Activated CD4-positive, alpha-beta memory T cell treated with anti-CD3 and anti-CD28 coated beads for 36 hours (primary cell): ENCODE data around the gene DRGX. TPM values are rescaled to one million over a fixed set of nuclear protein-coding genes. Genes with fewer than 3 reads are reported as not detected.

Source experiments
- CTCF ChIA-PET: fragments of 350-600 bp; sonication (Branson Sonifier 250); formaldehyde crosslinking; loops from one replicate; lab custom pipeline; 2021; ENCODE audit warnings: antibody characterized with exemption, inconsistent platforms; lab: Charles Lee
- POLR2A ChIA-PET: fragments of 350-600 bp; sonication (Branson Sonifier 250); formaldehyde crosslinking; loops from one replicate; lab custom pipeline; 2021; ENCODE audit warnings: antibody characterized with exemption; lab: Charles Lee
- DNase-seq: peaks from one replicate; pipeline ENCODE4 v3.0.0-alpha.2; 2020
- H3K27ac Mint-ChIP-seq: one replicate; pipeline ENCODE4 v1.8.0; 2021; ENCODE audit warnings: mixed read lengths
- H3K27me3 Mint-ChIP-seq: one replicate; pipeline ENCODE4 v1.8.0; 2021; ENCODE audit warnings: mixed read lengths
- H3K36me3 Mint-ChIP-seq: one replicate; pipeline ENCODE4 v1.8.0; 2021; ENCODE audit warnings: mixed read lengths
- H3K4me1 Mint-ChIP-seq: one replicate; pipeline ENCODE4 v1.8.0; 2021; ENCODE audit warnings: low read depth, mixed read lengths
- H3K4me3 Mint-ChIP-seq: one replicate; pipeline ENCODE4 v1.8.0; 2021; ENCODE audit warnings: mild to moderate bottlenecking, mixed read lengths
- H3K9me3 Mint-ChIP-seq: one replicate; pipeline ENCODE4 v1.8.0; 2021; ENCODE audit warnings: mixed read lengths
- intact Hi-C: fragments of 100-400 bp; cut with micrococcal nuclease; formaldehyde crosslinking; loops from one replicate; pipeline ENCODE4 v1.15.1; 2023
- total RNA-seq, 2 experiments: library from RNA; stranded (reverse); gene quantifications; one replicate each; pipeline ENCODE4 v1.2.3, GENCODE V29; 2021

Gene DRGX
- not detected for total RNA-seq

DNA sequence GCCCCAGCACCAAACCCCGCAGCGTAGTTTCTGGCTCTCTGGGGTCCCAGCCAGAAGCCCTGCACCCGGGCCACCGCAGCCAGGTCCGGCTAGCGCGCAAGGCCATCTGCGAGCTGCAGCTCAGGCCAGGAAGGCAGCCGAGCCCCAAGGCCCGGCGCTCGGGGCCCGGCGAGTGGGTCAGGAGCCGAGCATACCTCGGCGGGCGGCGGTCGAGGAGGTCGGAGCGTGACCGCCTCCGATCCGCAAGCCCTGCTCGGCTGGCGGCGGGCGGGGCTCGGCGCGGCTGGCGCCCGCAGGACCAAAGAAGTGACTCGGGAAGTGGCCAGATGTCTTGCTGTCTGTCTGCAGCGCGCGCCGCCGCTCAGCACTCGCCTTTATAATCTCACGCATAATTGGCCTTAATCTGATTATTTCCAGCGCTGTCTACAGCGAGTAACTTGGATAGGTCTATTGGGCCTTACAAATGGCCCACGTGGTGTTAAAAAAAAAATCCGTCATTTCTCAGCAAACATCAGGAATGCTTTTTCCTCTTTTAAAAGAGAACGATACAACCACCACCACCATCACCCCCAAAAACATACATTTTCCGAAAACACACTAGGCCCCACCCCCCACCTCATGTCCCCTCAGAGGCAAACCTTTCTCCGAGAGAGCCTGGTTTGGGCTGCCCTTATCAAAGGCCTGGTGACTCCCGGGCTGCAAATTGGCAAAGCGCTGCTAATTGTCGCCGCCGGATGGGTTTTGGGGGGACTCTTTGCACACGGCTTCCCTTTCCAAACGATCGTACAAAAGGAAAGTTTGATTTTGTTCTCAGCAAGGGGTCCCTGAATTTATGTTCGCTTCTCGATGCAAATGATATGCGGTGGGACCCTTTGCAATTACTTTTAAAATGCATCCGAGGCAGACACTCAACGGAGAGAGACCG lies at the start of gene DRGX:
Gene DRGX, minus strand, starts transcription at position 349 of the 925 bp plus-strand sequence. CDS start 649 bp downstream, outside the sequence.
- Mint-ChIP-seq H3K4me3 (no peak within 1 kb of the TSS), H3K36me3 (no peaks in the 10 kb centered on the region), H3K27ac (no peak within 1 kb of the TSS), H3K4me1 (peaks cover 12% of the 10 kb centered on the region), H3K27me3 (peaks cover 66% of the 10 kb centered on the region), H3K9me3 (no peaks in the 10 kb centered on the region)
- ChIA-PET CTCF (no interaction called here), POLR2A (no interaction called here)
- intact Hi-C loops = loop anchor here (5.0 kb wide), 1 partner anchor 211 kb away; no protein-coding TSS in a partner anchor
- no peak for DNase-seq

DNA sequence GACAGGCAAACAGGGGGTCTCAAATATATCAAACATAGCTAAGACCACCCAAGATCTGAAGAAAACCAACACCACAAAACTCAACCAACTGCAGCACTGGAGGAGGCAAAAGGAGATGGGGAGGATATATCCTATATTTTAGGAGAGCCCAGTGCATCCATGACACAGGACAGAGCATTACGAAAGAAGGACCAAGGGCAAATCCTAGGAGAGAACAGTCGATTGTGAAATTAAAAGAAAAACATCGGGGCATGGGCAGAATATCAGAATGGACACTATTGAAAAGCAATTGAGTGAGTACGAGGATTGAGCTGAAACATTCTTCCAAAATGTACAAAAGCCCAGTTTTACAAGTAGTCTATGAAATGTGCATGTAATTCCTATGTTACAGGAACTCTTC lies 48.5 kb upstream of the DRGX start:
- H3K27me3 Mint-ChIP-seq = no peaks in the 10 kb centered on the region
- H3K4me1 Mint-ChIP-seq = peaks cover 6% of the 10 kb centered on the region
- POLR2A ChIA-PET = no interaction called here
- intact Hi-C loops = no loop called here
- peaks cover 12% of the 10 kb centered on the region for H3K9me3 Mint-ChIP-seq
- CTCF ChIA-PET = interaction anchor here (0.6 kb wide), 1 partner anchor 267 kb away, joined by 3 read pairs; no protein-coding TSS in a partner anchor
- H3K4me3 Mint-ChIP-seq = no peak overlapping the region
- H3K27ac Mint-ChIP-seq = no peak overlapping the region
- no peak for DNase-seq
- H3K36me3 Mint-ChIP-seq = peaks cover 4% of the 10 kb centered on the region

DNA sequence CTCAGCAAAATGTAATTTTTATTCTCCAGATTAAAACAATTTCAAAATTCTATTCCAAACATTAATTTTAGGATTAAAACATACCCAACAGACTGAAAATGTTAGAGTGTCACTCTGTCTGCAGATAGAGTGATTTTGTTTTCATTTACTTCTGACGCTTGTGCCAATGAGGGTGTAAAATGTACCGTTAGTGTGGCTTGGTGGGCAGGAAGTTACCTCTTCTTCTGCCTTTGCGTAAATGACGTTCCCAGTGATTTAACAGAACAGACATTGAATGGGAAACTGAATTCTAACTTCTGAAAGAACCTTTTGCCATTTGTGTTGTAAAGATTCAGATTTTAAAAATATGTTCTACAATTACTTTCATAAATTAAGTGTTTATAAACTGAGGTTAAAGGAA lies 47.0 kb upstream of the DRGX start:
- Mint-ChIP-seq H3K27ac (no peak overlapping the region), H3K27me3 (no peaks in the 10 kb centered on the region), H3K9me3 (no peaks in the 10 kb centered on the region), H3K4me1 (peaks cover 6% of the 10 kb centered on the region), H3K36me3 (no peaks in the 10 kb centered on the region), H3K4me3 (no peak overlapping the region)
- no peak for DNase-seq
- ChIA-PET CTCF (no interaction called here), POLR2A (no interaction called here)
- intact Hi-C loops = no loop called here

DNA sequence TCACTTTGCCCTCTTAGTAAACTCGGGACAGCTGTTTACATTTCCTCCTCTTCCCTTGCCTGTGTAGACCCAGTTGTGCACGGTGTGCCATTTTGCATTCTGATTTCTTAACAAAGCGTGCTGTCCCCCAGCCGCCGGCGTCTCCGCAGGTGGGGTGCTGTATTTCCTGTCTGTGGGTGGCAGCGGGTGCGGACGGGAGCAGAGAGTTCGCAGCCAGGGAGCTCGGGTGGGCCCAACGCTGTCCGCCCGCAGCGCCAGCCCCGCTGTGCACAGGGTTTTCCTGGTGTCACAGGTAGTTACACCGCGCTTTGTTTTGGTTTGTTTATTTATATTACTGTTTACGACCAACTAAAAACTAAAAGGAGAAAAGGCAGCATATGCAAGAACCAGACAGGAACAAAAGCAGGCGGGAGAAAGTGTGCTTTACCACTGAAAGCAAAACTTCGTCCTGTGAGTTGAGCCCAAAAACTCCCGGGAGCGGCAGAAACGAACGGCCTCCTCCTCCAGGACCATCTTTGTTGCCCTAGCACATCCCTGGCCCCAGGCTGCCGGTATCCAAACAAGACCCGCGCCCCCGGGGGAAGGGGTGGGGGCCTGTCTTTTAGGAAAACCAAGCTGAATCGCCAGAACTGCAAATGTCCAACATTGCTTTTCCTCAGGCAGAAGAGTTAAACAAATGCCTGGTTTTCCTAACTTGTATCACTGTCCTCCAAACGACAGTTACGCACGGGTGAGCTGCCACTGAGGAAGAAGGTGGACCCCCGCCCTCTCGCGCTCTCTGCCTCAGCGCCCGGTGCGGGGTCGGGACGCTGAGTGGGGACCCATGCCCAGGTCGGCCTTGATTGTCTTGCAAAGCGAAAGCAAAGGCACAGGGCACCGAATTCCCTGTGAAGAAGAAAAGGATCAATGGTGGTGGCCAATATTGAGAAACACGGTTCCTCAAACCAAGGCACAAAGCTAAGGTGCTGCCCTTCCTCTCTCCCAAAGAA lies 45.9 kb upstream of the DRGX start:
- no peak overlapping the region for H3K4me3 Mint-ChIP-seq
- peaks cover 6% of the 10 kb centered on the region for H3K4me1 Mint-ChIP-seq
- H3K27ac Mint-ChIP-seq = no peak overlapping the region
- ChIA-PET CTCF (no interaction called here), POLR2A (no interaction called here)
- no peaks in the 10 kb centered on the region for H3K9me3 Mint-ChIP-seq
- H3K36me3 Mint-ChIP-seq = no peaks in the 10 kb centered on the region
- DNase-seq = no peak
- intact Hi-C loops = no loop called here
- no peaks in the 10 kb centered on the region for H3K27me3 Mint-ChIP-seq

DNA sequence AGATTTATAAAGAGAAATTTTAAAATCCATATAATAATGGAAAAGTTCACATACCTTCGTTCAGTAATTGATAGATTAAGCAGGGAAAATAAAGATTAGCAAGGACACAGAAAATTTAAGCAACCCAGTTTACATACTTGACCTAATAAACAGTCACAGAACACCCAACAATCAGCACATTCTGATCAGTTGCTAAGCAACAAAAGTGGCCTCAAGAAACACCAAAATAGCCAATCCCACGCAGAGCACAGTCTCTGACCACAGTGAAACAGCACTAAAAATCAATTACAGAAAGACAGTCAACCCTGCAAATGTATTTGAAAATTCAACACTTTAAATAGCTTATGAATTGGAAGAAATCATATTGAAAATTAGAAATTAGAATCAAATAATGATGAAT lies 39.3 kb upstream of the DRGX start:
- ChIA-PET POLR2A (no interaction called here), CTCF (interaction anchor here (0.7 kb wide), 1 partner anchor 28 kb away, joined by 3 read pairs; no protein-coding TSS in a partner anchor)
- Mint-ChIP-seq H3K36me3 (no peaks in the 10 kb centered on the region), H3K4me3 (no peak overlapping the region), H3K4me1 (no peaks in the 10 kb centered on the region), H3K27me3 (no peaks in the 10 kb centered on the region), H3K9me3 (peaks cover 3% of the 10 kb centered on the region), H3K27ac (no peak overlapping the region)
- DNase-seq = no peak
- intact Hi-C loops = no loop called here

DNA sequence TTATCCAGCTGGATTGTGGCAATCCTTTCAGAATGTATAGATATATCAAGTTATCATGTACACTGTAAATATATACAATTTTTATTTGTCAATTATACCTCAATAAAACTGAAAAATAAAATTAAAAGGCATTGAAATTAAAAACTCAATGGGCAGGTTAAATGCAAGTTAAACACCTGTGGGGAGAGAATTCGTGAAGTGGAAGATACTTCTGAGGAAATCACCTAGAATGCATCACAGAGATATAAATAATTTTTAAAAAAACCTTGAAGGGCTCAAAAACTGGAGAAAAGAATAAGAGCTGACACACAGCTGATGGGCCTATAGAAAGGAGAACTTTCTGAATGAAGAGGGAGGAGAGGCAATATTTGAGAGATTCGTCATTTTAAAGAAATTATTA lies 37.2 kb upstream of the DRGX start:
- H3K27me3 Mint-ChIP-seq = peaks cover 2% of the 10 kb centered on the region
- ChIA-PET POLR2A (no interaction called here), CTCF (no interaction called here)
- intact Hi-C loops = no loop called here
- no peaks in the 10 kb centered on the region for H3K4me1 Mint-ChIP-seq
- no peak overlapping the region for H3K27ac Mint-ChIP-seq
- peaks cover 3% of the 10 kb centered on the region for H3K9me3 Mint-ChIP-seq
- peaks cover 2% of the 10 kb centered on the region for H3K36me3 Mint-ChIP-seq
- DNase-seq = no peak
- no peak overlapping the region for H3K4me3 Mint-ChIP-seq

DNA sequence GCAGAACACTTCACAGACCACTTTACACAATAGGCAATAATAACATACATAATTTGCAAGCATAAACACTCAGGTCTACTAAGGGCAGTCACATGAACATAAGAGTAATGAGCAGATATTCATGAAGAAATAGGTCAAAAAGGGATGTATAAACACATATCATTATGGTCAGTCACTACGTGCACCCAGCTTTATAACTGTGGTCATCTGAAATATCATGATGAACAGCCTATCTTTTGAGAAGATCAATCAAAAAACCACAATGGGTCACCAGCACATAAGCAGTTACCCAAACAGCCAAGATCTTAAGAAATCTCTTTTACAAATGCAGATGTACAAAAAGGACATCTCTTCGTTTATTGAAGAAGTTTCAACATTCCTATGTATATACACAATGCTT lies 35.5 kb upstream of the DRGX start:
- intact Hi-C loops = no loop called here
- H3K27me3 Mint-ChIP-seq = peaks cover 2% of the 10 kb centered on the region
- peaks cover 2% of the 10 kb centered on the region for H3K36me3 Mint-ChIP-seq
- no peak for DNase-seq
- no peak overlapping the region for H3K27ac Mint-ChIP-seq
- H3K9me3 Mint-ChIP-seq = peaks cover 3% of the 10 kb centered on the region
- CTCF ChIA-PET = no interaction called here
- POLR2A ChIA-PET = no interaction called here
- no peak overlapping the region for H3K4me3 Mint-ChIP-seq
- no peaks in the 10 kb centered on the region for H3K4me1 Mint-ChIP-seq

DNA sequence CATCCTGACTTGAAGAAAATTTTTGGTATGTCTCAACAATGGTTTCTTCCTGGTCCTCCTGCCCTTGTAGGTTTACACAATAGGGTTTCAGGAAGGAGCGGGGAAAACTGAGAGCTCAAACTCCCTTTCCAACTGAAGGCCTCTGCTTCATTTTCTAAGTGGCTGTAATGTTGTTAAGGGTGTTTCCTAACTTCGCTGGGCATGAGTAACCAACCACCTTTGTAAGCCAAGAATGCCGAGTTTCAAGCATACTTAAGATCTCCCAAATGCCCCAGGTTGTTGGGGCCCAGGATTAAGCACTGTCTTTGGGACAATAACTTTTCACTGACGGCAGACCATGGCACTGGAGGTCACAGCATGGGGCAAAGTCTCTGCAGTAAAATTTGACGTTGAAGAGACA lies 33.6 kb upstream of the DRGX start:
- H3K4me3 Mint-ChIP-seq = no peak overlapping the region
- ChIA-PET POLR2A (no interaction called here), CTCF (interaction anchor here (1.5 kb wide), 1 partner anchor 21 kb away, joined by 5 read pairs; no protein-coding TSS in a partner anchor)
- peaks cover 2% of the 10 kb centered on the region for H3K27me3 Mint-ChIP-seq
- intact Hi-C loops = no loop called here
- H3K36me3 Mint-ChIP-seq = peaks cover 2% of the 10 kb centered on the region
- no peaks in the 10 kb centered on the region for H3K4me1 Mint-ChIP-seq
- H3K9me3 Mint-ChIP-seq = peaks cover 5% of the 10 kb centered on the region
- no peak overlapping the region for H3K27ac Mint-ChIP-seq
- no peak for DNase-seq

DNA sequence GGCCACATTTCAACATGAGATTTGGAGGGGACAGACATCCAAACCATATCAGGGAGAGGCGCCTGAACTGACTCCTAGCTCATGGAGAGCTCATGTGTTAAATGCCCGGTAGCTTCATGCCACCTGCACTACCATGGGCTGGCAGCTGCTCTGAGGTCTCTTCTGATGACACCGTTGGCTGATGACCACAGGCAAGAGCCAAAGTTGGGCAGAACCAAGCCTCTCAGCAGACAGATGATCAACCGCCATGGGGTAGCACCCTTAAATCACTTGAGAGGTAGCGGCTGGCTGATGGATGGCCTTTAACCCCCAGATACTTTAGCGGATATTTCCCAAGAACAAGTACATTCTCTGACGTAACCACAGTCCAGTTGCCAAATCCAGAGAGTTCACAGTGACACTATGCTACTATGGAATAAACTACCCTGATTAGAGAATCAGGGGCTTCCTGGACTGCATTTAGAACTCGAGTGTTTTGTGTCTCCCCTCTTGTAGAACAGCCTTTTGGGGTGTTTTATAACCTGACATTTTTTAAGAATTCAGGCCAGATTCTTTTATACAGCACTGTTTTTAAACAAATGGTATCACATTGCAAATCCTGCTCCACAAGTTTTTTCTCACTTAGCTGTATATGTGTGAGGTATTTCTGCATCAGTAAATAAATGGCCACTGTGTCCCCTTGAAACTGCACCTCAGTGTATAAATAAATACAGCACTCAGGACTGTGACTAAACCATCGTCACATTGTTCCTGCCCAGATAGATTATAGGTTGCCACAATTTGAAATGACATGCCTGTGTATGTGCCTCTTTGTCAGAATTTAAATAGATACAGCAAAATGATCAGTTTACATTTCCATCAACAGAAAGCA lies 30.8 kb upstream of the DRGX start:
- ChIA-PET POLR2A (no interaction called here), CTCF (no interaction called here)
- H3K4me3 Mint-ChIP-seq = no peak overlapping the region
- H3K27ac Mint-ChIP-seq = no peak overlapping the region
- no peaks in the 10 kb centered on the region for H3K4me1 Mint-ChIP-seq
- no peak for DNase-seq
- H3K36me3 Mint-ChIP-seq = peaks cover 2% of the 10 kb centered on the region
- H3K9me3 Mint-ChIP-seq = peaks cover 2% of the 10 kb centered on the region
- H3K27me3 Mint-ChIP-seq = peaks cover 8% of the 10 kb centered on the region
- intact Hi-C loops = no loop called here

DNA sequence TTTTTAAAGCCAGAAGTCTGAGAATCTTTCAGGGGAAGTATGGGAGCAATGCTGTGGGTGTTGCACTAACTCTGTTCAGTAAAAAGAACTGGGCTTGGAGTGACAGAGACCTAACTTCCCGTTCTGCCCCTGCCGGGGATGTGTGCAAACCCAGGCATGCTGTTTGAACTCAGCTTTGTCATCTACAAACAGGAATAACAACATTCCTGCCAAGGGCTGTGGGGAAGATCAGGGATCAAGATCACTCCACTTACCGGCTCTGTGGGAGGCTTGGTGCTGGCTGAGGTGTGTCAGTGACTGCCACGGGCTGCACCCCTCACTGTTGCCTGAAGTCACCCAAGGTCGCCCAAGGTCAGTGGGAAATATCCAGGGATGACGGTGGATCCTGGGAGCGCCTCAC lies 23.1 kb upstream of the DRGX start:
- peaks cover 3% of the 10 kb centered on the region for H3K9me3 Mint-ChIP-seq
- intact Hi-C loops = no loop called here
- ChIA-PET POLR2A (no interaction called here), CTCF (no interaction called here)
- no peak overlapping the region for H3K27ac Mint-ChIP-seq
- no peak overlapping the region for H3K4me3 Mint-ChIP-seq
- H3K36me3 Mint-ChIP-seq = no peaks in the 10 kb centered on the region
- H3K4me1 Mint-ChIP-seq = no peaks in the 10 kb centered on the region
- no peak for DNase-seq
- peaks cover 16% of the 10 kb centered on the region for H3K27me3 Mint-ChIP-seq

DNA sequence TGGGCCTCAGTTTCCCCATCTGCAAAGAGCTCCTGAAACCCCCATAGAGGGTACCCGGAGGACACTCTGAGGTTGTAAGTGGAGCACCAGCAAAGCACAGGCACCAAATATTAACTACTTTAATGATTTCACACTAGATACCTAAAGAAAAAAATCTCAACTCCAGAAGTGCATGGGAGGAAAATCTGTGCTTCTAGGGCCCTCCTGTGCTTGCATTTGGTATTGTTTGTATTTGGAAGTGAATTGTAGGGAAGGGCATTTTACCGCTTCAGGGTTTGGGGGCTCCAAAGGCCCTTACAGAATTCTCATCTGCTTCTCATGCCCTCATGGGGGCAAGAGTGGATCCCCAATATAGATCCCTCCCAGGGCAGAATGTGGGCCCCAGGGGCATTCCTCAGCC lies 22.4 kb upstream of the DRGX start:
- CTCF ChIA-PET = no interaction called here
- POLR2A ChIA-PET = no interaction called here
- intact Hi-C loops = no loop called here
- Mint-ChIP-seq H3K9me3 (peaks cover 3% of the 10 kb centered on the region), H3K36me3 (no peaks in the 10 kb centered on the region), H3K4me3 (no peak overlapping the region), H3K27me3 (peaks cover 16% of the 10 kb centered on the region), H3K27ac (no peak overlapping the region), H3K4me1 (no peaks in the 10 kb centered on the region)
- no peak for DNase-seq
